OCI-M2 (cell line): ENCODE data around the gene GIGYF1.

Experiments
- DNase-seq: peaks from one replicate; lab custom pipeline; 2025; ENCODE audit not compliant: unreplicated experiment; lab: John Stamatoyannopoulos, UW

GIGYF1 gene

GRCh38 chr7:100684534-100685042 lies 9.5 kb downstream of the GIGYF1 start:
- DNase-seq, result no peak

GRCh38 chr7:100683659-100684533 lies 10.2 kb downstream of the GIGYF1 start:
- DNase-seq, result no peak

DNA sequence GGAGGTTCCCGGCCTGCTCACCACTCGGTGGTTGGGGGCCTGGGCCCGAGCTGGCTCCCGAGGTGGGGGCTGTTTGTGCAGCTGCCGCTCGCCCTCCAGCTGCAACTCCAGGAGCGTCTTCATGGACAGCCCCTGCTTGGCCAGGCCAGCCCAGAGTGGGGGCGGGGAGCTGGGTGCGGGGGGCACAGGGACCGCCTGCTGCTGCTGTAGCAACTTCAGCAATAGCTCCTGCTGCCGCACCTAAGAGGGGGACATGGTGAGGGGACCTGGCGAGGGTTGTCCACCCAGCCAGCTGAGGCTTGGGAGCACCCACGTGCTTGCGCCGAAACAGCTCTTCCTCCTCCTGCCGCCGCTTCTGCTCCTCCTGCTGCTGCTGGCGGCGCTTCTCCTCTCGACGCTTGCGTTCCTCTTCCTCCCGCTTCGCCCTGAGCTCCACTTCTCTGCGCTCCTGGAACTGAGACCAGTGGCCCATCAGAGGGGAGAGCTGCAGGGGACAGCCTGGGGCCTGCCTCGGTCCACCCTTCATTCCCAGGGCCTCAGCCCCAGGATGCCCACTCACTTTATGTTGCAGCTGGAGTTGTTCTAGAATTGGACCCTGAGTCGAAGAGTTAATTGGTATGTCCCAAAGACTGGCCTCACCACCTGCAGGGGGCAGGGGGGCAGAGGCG lies 10.9 kb downstream of the GIGYF1 start:
- no peak for DNase-seq

DNA sequence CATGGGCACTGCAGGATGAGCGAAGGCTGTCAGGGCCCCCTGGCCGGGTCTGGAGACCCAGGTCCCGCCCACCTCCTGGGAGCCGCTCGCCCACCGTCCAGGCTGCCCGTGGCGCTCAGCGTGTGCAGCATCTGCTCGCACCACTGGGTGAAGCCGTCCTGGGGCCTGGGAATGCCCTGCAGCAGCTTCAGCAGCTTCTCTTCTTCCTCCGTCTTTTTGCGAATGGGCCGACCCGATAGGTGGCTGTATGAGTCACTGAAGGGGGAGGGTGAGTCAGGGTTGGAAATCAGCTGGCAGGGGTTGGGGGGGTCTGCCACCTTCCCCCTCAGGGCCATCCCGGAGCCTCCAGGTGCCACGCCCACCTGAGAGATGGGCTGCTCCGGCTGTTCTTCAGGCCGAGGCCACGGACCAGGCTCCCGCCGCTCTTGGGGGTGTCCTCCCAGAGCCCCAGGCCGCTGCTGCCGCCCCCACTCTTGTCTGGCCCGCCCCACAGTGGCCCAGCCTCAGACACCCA lies 11.8 kb downstream of the GIGYF1 start:
- no peak for DNase-seq

DNA sequence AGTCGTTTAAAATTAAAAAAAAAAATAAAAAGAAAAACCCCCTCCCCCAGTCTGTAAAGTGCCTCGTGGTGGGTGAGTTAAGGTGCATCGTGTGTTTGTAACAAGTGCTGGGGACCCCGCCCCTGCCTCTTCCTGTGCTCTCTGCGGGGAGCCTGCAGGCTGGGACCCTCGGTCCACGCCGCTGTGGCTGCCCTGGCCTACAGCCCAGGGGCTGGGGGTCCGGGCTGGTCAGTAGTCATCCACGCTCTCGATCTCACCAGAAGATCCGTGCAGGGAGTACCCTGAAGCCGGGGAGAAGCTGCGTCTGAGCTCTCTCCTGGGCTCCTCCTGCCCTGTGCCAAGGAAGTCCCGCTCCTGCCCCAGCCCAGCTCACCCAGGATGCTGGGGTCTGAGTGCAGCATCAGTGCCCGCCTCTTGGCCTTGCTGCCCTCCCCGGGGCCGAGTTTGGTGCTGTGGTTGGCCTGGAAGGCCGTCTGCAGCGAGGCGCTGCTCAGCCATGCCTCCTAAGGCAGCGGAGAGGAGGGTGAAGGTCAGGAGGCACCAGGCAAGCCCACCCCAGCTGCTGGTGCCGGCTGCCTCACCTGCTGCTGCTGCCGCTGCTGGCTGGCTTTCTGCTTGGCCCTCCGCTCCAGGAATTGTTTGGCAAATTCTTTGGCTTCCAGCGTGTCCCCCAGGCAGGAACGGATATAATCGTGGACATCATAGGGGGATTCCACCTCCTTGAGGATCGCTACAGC lies 12.4 kb downstream of the GIGYF1 start:
- no peak for DNase-seq

- DNase-seq, result no peak
Observed at GRCh38 chr7:100680576-100681271, 13.3 kb downstream of the GIGYF1 start.

GRCh38 chr7:100679927-100680575 lies 14.0 kb downstream of the GIGYF1 start:
- DNase-seq, result no peak

DNA sequence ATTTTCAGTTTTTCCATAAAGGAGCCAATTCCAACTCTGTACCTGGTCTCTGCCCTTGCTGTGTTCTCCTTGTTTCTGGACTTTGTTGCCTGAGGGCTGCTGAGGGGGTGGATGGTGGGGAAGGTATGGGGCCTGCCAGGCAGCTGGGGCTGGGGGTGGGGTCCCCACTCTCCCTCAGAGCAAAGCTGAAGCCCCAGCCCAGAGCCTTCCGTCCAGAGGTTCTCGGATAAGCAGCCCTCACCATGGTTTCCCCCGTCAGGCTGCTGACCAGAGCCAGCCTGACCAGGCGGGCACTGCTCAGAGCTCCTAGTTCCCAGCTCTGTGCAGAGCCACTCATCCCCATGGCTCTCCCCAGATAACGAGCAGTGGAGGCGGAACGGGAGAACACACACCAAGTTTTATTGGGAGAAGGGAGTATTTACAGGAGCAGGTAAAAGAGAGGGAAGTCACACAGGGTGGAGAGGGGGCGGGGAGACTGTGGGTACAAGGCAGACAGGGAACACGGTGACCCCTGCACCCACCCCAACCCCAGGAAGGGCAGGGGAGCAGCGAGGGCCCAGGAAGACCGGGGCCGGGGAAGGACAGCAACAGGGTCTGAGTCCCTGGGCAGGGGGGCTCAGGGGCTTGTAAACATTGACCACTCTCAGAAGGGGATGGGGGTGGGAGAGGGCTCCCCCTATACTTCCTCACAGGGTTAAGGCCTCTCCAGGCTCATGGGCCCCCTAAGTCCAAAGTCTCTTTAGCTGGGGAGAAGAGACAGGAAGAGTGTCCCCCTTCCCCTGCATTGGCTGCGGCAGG lies 14.7 kb downstream of the GIGYF1 start:
- no peak for DNase-seq

DNA sequence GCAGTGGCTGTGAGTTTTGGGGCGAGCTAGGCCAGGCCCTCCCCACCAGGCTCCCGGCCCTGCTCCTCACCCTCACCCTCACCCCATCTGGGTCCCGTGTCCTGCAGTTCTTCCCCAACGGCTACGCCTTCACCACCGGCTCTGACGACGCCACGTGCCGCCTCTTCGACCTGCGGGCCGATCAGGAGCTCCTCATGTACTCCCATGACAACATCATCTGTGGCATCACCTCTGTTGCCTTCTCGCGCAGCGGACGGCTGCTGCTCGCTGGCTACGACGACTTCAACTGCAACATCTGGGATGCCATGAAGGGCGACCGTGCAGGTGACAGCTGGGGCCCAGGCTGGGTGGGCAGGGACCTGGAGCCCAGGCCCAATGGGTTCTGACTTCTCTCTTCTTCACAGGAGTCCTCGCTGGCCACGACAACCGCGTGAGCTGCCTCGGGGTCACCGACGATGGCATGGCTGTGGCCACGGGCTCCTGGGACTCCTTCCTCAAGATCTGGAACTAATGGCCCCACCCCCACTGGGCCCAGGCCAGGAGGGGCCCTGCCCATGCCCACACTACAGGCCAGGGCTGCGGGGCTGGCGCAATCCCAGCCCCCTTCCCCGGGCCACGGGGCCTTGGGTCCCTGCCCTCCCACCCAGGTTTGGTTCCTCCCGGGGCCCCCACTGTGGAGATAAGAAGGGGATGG lies 15.6 kb downstream of the GIGYF1 start:
- DNase-seq, result no peak

GRCh38 chr7:100677308-100678267 lies 16.5 kb downstream of the GIGYF1 start:
- no peak for DNase-seq

DNA sequence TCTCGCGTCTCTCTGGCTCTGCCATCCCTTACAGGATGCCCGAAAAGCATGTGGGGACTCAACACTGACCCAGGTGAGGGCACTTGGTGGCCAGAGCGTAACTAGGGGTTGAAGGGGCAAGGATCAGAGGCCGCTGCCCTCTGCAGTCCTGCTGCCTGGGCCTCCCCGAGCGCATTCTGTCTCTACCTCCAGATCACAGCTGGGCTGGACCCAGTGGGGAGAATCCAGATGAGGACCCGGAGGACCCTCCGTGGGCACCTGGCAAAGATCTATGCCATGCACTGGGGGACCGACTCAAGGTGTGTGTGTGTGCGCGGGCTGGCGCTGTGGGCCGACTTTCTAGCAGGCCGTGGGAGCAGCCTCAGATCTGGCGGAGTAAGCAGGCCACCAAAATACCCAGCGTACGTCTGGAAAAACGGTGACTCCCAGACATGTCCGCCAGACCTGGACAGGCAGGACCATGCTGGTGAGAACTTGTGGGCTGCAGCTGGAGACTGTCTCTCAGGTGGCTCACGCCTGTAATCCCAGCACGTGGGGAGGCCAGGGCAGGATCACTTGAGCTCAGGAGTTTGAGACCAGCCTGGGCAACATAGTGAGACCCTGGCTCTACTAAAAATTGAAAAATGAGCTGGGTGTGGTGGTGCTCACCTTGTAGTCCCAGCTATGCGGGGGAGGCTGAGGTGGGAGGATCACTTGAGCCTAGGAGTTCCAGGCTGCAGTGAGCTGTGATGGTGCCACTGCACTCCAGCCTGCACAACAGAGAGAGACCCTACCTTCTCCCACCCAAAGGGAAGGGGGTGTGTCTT lies 17.3 kb downstream of the GIGYF1 start:
- no peak for DNase-seq

- DNase-seq, result no peak
Observed at GRCh38 chr7:100675581-100676350, 18.3 kb downstream of the GIGYF1 start.

- no peak for DNase-seq
Observed at GRCh38 chr7:100675105-100675451, 19.0 kb downstream of the GIGYF1 start.

DNA sequence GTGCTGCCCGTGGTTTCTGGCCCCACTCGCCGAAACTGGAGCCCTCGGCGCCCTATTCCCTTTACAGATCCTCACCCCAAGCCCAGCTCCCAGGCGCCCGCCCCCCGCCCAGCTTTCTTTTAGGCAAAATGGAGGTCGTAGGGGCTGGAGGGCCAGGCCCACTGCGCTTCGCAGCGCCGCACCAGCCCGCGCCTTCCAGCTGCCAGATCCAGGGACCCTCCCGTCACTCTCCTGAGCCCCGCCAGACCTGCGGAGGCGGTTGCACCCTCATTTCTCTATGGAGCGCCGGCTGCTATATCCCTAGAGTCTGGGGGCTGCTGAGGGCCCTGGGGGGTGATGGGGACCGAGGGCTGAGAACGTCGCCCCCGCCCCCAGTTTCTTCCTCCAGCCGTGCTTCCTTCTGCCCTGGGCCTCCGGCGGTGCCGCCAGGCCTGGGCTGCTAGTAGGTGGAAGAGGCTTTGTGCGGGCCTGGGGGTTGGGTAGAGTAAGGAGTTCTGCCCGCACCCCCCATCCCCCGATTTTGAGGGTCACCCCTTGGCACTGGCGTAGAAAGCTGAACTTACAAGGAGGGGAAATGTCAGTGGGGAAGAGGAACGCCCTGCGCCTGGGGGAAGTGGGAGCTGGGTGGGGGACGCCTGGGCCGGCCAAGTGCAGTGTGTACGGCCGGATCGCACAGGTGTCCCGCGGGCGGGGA lies 19.5 kb downstream of the GIGYF1 start:
- no peak for DNase-seq

DNA sequence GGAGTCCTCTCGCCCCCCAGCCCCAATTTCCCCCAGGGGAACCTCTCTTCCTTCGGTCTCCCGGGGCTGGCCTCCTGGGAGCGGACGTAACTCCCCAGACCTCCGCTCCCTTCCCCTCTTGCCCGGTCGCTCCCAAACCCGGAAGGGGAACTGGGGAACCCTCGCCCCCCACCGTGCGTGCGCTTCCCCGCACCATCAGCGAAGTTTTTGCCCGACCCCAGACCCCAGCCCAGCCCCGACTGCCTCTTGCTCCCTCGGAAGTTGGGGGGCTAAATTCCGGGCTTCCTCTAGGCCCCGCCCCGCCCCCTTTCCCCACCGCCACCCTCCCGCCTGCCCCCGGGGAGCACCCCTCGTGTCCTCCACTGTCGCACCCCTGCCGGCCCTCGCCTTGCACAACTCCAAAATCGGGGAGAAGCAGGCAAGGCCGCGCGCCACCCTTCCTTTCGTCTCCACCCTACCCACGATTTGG lies 20.1 kb downstream of the GIGYF1 start:
- DNase-seq, result no peak
